Stimulated activated CD4-positive, alpha-beta T cell treated with anti-CD3 and anti-CD28 coated beads, Interleukin-15, amount 100 ng/mL, for 24 hours (primary cell): ENCODE data around the gene OTOP1.
A peak's percentile ranks its signal among the peaks of the same experiment; 100 is the strongest.
"Not testable (repeated sequence)": the region's sequence is repeated elsewhere in the genome, so short reads cannot be mapped to it uniquely, and the experiment has no call there.

Experiments
- DNase-seq: peaks from one replicate; pipeline ENCODE4 v3.0.0-alpha.2; 2020

Gene OTOP1

DNA sequence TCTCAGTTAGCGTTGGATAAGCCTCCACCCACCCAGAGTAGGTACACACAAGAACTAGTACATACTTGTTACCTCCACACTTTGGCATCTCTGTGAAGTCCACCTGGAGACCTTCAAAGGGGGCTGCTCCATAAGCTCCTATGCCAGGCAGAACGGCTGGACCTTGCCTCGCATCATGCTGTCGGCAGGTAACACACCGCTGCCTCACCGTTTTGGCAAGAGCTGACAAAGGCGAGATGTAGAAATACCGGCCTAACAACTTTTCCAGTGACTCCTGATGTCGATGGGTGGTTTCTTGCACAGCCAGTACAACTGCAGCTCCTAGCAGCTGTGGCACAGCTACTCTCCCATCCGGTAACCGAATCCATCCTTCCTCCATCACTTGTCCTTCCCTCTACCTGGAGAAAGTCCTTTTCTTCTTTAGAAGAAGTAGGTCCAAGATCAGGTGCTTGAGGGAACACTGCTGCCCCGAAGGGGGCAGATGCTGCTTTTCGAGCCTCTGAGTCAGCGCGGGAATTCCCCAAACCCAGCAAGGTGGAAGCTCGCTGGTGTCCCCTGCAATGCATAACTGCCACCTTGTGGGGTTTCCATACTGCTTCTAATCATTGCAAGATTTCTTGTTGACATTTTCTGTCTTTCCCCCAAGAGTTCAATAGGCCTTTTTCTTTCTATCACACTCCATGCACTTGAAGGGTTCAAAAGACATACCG lies 65.6 kb downstream of the OTOP1 start:
- DNase-seq = peak; percentile 32

DNA sequence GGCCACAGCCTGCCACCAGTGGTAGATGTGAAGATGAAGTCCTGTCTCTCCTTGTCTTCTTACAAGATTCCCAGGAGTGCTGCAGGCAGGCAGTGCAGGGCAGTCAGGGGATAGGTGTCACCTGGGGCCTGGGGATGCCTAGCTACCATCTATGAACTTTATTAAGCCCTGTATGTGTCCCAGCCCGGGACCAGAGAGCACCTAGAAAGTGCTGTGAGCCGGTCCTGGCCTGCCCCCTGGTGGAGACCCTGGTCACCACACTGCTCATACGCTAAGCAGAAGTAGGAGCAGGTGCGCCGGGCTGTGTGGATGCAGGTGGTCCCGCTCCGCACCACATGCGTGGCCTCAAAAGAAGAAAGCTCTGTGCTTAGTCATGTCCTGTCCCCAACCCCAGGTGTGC lies 81.1 kb downstream of the OTOP1 start:
- DNase-seq = peak; percentile 60

DNA sequence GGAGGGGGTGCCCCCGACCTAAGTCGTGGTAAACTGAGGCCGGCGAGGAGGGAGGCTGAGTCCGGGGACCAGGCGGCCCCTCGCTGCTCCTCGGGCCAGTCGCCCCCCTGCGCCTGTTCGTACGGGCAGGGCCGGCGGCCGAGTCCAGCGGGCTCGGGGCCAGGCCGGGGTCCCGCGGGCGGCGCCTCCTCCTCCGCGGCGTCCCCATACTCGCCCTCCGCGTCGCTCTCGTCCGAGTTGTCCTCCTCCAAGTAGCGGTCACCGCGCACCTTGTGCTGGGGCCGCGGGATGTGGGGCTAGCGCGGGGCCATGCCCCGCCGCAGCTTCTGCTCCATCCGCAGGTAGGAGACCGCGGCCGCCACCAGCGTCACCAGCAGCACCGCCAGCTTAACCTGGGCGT lies 83.4 kb downstream of the OTOP1 start:
- DNase-seq = not testable (repeated sequence)

DNA sequence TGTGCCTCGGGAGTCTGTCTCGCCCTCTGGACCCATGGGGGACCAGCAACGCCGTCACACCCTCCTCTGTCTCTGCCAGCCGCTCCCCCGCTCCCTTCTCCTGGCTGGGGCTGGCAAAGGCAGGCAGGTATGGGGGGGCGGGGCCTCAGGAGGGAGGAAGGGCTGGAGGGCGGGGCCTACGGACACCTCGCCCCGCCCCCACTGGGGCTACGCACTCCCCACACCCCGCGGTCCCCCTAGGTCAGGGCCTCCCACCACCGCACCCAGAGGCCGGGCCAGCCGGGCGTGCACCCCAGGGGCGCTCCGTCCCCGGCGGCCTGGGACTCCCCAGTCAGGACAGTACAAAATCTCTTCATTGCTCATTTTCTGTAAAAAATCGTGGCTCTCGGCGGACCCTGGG lies 84.0 kb downstream of the OTOP1 start:
- DNase-seq = peak; percentile 13

DNA sequence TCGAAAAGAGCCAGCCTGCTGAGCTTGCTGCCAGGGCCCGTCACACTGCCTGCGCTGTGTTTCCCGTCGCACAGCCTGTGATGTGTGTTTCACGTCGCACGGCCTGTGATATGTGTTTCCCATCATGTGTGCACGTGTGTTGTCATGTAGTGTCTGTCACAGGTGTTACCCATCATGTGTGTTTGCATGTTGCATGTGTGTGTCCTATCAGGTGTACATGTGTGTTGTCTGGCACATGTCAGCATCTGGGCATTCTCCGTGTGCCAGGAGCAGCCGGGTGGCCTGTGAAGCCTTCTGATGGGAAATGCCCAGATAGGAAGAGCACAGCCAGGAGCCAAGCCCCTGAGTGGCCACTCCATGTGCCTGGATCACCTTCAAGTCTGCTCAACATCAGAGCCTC lies 85.5 kb downstream of the OTOP1 start:
- not testable (repeated sequence) for DNase-seq
